Stimulated activated CD4-positive, alpha-beta T cell treated with anti-CD3 and anti-CD28 coated beads, Interleukin-4, amount 100 ng/mL, for 48 hours (primary cell): Measurements from ENCODE around the gene ZFHX3.

Experiments used
- DNase-seq, 2 donors: peaks; one replicate each; pipeline ENCODE4 v3.0.0-alpha.2; 2020; ENCODE audit warnings: low read depth in 2 of 2

ZFHX3 gene

DNA sequence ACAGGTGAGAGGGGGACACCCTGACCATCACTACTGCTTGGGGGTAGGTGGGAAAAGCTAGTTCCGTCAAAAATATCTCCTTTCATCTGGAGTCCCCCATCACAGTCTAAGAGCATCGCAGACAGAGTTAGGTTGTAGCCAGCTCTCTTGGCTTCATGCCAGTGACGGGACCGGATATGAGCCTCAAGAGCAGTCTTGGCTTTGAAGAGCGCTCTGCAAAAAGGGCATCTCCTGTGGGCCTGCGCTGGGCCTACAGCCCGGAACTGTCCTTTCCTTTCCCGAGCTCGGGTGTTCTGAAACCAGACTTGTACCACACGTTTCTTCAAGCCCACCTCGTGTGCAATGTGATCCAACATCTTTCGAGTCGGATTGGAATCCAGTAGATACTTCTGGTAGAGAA is 253.6 kb downstream of the ZFHX3 start:
- DNase-seq: no peak

DNA sequence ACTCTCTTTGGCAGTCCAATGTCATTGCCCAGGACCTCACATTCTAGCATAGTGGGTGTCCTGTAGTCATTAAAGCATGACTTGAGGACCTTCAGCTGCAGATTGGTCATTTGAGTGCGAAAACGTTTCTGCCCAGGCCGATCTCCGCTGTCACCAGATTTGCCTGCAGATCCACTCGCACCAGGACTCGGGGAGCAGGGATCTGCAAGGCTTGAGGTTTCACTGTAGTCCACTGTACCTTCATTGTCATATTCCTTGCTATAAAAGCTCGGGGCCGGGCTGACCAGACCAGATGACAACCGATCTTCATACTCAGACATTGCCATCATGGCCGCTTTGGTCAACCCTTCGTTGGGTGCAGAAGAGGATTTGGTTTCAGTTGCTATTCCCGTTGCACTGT is 254.2 kb downstream of the ZFHX3 start:
- no peak for DNase-seq

DNA sequence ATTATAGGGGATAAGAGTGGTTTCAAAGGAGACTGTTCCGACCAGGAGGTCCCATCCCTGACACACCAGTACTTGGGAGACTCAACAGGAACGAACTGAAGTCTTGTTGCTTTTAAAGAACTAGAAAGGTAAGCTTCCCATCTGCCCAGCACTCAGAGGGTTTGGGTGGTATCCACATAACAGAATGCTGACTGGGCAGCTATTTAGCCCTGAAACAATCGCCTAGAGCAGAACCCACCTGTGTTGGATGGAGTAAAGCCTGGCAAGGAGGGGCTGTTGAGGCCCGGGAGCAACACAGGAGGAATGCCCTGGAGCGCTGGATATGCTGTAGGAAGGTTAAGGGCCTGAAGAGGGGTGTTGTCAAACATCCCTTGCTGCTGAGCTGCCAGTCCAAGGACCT is 254.9 kb downstream of the ZFHX3 start:
- DNase-seq: no peak

DNA sequence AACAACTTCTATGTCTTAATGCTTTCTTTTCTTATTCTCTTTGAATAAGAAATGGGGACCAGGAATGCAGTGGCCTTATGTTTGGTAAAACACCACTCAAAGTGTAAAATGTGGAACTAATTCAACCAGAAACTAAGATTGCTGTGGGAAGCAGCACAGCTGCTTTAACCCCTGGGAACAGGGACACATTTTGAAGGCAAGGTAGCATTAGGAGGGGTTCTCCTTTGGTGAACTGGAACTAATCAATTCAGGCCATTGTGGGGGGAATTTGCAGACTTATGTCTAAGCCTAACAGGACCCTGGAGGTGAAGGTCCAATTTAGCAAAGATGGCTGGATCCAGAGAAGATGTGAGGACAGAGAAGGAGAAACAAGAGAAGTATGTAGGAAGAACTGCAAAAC is 256.1 kb downstream of the ZFHX3 start:
- DNase-seq: no peak

DNA sequence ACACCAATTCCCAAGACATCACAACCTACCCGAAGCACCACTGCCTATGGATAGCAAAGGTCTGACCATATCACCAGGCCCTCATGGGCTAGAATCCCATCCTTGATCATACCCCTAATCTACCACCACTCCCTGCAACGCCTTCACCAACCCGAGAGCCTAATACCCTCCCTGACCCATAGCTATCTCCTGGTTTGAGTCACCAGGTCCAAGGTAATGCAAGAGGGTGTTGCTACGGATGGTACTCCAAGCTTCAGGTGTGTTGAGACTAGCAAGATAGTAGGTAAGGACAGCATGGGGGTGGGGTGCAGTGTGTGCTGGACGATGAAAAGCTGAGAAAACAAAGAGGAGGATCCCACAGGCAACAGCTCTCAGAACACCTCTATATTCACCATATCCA is 258.0 kb downstream of the ZFHX3 start:
- no peak for DNase-seq

- no peak for DNase-seq
Measured at GRCh38 chr16:72789465-72789864, 258.5 kb downstream of the ZFHX3 start.

- DNase-seq: no peak
Measured at GRCh38 chr16:72788269-72788809, 259.6 kb downstream of the ZFHX3 start.

- DNase-seq: peak; percentile 52 to 55
Measured at GRCh38 chr16:72787514-72788268, 260.2 kb downstream of the ZFHX3 start.

DNA sequence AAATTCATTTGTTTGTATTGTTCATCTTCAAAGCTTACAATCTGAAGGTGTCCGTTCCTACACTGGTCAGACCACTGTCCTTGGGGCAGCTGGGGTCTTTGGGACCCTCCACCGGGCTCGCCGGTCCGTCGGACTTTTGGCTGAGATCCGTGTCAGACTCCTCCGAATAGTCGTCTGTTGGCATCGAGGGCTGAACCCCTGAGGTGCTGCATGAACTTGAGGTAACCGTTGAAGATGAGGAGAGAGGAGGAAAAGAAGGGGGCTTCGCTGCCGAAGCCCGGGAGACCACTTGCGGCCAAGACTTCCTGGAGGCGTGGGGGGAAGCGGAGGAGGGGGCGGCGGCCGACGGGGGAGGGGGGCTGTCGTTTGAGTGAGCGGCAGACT is 260.8 kb downstream of the ZFHX3 start:
- DNase-seq: no peak

DNA sequence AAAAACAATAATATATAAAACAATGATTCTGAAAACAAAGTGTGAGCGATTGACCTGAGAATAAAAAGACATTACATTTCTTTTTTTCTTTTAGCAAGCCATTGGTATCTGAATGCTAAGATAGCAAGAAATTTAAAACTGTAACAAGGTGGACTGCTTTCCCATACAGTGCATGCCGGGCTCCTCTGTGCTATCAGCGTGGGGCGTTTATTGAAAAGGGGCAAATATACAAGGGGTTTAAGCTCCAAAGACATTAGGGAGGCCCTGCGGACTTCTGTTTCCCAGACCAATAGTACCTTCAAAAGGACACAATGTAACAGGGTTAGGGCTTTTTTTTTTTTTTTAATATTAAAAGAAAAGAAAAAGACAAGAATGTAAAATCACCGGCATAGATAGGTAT is 261.3 kb downstream of the ZFHX3 start:
- no peak for DNase-seq

GRCh38 chr16:72785886-72786285 is 262.0 kb downstream of the ZFHX3 start:
- DNase-seq: no peak

- DNase-seq: no peak
Measured at GRCh38 chr16:72785171-72785570, 262.8 kb downstream of the ZFHX3 start.

DNA sequence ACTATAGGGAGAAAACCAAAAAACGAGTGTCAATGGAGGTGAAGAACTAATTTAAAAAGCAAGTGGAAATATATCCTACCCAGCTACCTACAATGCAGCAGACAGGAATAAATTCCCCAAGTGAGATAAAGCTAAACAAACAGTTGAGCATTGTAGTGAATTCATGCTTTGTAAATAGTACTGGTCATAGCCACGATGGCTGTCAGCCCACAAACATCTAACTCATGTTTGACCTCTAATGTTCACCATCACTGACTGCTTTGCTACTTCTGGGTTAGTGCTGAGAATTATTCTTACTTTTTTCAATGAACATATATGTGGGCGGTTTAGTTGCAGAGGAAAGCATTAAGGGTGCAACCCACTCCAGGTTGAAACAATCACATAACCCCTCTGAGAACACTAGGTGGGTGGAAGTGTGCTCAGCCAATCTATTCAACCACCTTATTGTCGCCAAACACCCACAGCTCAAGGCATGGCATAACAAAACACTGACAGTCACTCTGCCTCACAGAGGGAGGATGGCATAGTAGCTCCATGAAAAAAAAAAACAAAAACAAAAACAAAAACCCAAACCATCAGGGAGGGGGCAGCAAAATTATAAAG is 264.1 kb downstream of the ZFHX3 start:
- no peak for DNase-seq

GRCh38 chr16:72769876-72770275 is 278.1 kb downstream of the ZFHX3 start:
- no peak for DNase-seq

- DNase-seq: no peak
Measured at GRCh38 chr16:72768591-72768990, 279.3 kb downstream of the ZFHX3 start.

GRCh38 chr16:72766506-72766905 is 281.4 kb downstream of the ZFHX3 start:
- no peak for DNase-seq

DNA sequence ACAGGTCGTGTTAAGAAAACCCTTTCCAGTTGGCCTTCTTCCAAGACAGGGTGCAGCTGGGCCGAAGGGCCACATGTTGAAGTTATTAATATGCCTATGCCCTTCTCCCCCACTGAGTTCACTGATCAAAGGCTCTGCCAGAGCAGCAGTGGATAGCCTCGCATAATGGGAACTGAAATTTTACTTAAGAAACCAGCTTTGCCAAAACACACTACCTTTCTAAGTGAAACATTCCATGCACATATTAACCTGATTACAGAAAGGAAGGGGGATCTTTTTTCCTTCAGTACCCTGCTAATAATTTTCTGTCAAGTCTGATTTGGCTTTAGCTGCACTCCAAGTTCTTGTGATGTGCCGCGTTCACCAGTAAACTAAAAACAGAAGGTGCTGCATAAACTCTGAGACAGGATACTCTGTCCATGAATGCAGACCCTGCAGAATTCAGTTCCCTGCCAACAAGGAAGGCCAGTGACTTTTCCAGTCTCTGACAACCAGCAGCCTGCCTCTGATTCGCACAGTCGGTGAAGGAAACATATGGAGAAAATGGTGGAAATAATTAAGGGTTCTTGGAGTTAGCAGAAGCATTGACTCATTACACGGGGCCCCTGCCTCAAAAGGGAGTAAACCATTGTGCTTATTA is 283.8 kb downstream of the ZFHX3 start:
- no peak for DNase-seq

GRCh38 chr16:72760581-72760980 is 287.3 kb downstream of the ZFHX3 start:
- no peak for DNase-seq

- DNase-seq: no peak
Measured at GRCh38 chr16:72753881-72754280, 294.0 kb downstream of the ZFHX3 start.

GRCh38 chr16:72752004-72752695 is 295.8 kb downstream of the ZFHX3 start:
- no peak for DNase-seq

GRCh38 chr16:72751076-72751475 is 296.9 kb downstream of the ZFHX3 start:
- no peak for DNase-seq

DNA sequence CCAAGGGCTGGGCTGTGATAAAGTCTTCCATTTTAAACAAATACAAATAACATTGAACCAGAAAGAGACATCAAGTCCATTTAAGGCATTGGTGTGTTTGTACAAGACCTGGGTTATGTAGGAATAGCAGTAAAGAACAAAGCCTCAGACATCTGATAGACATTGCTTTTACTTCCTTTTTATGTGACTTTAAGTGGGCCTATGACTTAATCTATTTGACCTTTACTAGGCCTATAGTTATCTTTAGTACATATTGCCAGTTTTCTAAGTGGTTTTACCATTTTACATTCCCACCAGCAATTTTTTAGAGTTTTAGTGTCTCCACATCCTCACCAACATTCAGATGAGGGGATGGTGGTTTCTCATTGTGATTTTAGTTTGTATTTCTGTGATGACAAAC is 298.8 kb downstream of the ZFHX3 start:
- DNase-seq: no peak
